HG03175 (cell line): Measurements from ENCODE around the gene HAUS5.
A peak's percentile ranks its signal among the peaks of the same experiment; 100 is the strongest.
"Not testable (repeated sequence)": the region's sequence is repeated elsewhere in the genome, so short reads cannot be mapped to it uniquely, and the experiment has no call there.

Experiments used
- ATAC-seq: cut with Tn5 transposase; IDR thresholded peaks from one replicate; pipeline ENCODE4 v1.9.1; 2021; ENCODE audit warnings: mild to moderate bottlenecking, moderate library complexity; ENCODE audit not compliant: unreplicated experiment

Gene HAUS5, protein sequence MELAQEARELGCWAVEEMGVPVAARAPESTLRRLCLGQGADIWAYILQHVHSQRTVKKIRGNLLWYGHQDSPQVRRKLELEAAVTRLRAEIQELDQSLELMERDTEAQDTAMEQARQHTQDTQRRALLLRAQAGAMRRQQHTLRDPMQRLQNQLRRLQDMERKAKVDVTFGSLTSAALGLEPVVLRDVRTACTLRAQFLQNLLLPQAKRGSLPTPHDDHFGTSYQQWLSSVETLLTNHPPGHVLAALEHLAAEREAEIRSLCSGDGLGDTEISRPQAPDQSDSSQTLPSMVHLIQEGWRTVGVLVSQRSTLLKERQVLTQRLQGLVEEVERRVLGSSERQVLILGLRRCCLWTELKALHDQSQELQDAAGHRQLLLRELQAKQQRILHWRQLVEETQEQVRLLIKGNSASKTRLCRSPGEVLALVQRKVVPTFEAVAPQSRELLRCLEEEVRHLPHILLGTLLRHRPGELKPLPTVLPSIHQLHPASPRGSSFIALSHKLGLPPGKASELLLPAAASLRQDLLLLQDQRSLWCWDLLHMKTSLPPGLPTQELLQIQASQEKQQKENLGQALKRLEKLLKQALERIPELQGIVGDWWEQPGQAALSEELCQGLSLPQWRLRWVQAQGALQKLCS

DNA sequence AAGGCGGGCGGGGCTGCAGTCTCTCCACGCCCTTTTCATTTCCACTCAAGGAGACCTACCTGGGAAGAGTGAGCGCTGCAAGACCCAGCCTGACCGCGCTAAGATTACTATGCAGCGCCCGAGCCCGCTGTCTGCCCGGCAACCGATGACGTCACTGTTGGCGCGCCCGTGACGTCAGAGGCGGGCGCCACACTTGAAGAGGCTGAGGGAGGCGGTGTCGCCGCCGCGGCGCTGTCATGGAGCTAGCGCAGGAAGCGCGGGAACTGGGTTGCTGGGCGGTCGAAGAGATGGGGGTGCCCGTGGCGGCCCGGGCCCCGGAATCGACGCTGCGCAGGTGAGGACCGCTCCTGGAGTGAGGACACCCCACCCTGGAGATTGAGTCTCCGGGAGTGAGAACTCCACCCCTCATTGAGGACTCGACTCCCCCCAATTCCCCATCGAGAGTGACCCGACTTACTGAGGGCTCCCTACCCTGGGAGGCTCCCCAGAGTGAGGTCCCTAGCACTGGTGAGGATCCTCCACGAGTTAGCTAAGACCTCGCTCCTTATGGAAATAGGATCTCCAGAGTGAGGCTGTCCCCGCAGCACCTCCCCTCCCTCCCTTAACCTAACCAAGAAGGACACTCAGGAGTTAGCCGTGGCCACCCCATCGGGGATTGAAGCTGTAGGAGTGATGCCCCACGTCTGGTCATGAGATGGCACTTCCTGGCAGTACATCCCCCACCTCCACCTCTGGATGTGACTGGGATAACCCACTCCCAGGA, at the start of gene HAUS5:
HAUS5 (plus strand) TSS at position 177 of the 763 bp plus-strand sequence; CDS start at position 237, 60 bp downstream.
- peak; percentile 80 for ATAC-seq

DNA sequence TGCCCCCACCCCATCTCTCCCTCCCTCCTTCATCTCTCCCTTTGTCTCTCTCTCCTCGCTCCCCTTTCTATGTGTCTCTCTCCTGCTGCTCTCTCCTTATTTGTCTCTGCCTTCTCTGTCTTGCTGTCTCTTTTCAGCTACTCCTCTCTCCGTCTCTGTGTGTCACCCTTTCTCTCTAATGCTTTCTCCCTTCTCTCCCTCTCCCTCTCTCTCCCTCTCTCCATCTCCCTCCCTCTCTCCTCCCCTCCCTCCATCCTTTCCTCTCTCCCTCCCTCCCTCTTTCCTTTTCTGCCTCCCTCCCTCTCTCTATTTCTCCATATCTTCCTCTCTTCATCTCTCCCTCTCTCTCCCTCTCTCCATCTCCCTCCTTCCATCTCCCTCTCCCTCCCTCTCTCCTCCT, 49.8 kb upstream of the HAUS5 start:
- no peak for ATAC-seq

DNA sequence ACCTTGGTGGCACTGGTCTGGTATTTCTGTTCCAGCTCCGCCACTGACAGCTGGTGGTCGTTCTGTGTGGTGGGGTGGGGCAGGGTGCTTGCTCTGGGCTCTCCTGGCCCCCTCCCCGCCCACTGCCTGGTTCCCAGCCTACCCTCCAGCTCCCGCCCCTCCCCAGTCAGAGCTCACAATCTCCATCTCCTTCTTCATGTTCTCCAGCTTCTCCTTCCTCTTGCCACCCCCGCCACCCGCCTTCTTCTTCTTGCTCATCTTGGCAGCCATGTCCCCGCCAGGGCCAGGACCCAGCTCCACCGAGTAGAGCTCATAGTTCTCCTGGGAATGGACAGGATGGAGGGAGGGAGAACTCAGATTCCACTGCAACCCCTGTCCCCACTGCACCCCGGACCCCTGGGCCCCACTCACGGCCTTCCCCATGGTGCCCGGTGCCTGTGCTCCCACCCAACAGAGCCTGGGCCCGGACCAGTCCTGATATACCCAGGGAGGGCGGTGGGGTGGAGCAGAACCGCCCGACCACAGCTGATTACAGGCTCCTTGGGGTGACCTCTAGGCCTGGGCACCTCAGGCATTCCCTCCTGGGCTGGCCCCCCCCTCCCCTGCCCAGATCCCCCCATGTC, 49.2 kb upstream of the HAUS5 start, which contains the start of gene ATP4A:
ATP4A (minus strand) TSS at position 452 of the 623 bp plus-strand sequence; CDS start at position 423, 29 bp downstream.
- no peak for ATAC-seq

DNA sequence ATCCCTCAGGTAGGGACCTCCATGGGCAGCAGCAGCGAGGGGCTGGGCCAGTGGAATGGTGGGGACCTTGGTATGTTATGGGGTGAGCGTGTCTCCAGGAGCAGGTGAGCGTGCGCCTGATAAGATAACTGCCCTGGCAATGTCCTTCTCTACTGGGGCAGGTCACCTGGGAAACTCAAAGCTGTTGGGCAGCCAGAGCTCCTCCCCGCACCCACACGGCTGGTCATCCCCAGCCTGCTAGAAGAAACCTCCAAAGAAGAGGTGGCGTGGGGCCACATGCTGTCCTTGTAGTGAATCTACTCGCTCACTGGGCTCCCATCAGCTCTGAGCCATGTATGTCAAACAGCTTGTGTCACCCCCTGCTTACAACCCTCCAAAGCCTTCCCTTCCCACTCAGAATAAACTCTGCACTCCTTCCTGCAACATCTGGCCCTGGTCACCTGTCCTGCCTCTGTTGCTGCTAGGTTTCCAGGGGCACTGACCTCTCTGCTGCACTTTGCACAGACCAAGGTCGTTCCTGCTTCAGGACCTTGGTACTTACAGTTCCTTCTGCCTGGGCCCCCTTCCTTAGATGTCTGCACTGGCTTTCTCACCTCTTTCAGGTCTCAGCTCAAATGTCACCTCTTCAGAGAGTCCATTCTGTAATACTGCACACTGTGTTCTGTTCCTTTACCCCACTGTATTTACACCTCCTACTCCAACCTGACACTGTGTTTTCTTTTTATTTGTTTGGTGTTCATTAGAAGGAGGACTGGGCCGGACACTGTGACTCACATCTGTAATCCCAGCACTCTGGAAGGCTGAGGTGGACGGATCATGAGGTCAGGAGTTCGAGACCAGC, 47.3 kb upstream of the HAUS5 start:
- no peak for ATAC-seq

DNA sequence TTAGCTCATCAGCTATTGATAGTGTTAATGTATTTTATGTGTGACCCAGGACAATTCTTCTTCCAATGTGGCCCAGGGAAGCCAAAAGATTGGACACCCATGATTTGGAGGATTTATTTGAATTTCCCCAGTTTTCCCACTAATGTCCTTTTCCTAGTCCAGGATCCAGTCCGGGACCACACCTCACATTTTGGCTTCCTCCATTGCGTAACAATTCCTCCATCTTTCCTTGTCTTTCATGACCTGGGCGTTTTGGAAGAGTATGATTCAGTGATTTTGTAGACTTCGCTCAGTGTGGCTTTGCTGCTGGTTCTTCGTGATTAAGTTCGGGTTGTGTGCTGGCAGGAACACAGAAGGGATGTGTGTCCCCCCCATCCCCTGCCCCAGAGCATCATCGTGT, 45.8 kb upstream of the HAUS5 start:
- ATAC-seq, result no peak

DNA sequence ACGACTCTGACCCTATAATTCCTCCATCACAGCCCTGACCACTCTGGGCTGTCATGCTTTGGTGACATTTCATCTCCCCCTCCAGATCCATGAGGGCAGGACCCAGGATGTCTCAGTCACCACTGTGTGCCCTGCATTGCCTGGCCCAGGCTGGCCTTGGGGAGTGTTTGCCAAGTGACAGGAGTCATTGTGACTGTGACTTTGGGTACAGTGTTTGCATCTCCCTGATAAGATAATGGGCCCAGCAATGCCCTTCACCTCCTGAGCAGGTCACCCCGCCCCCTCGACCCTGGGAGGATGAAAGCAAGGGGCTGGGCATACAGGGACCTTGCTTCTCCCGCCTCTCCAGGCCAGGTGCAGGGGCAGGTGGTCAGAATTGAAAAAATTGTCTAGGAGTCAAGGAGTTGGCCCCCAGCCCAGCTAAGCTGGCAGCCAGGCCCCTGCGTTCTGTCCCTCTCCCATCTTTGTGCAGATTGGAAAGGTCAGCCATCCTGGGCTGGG, 43.2 kb upstream of the HAUS5 start:
- no peak for ATAC-seq

DNA sequence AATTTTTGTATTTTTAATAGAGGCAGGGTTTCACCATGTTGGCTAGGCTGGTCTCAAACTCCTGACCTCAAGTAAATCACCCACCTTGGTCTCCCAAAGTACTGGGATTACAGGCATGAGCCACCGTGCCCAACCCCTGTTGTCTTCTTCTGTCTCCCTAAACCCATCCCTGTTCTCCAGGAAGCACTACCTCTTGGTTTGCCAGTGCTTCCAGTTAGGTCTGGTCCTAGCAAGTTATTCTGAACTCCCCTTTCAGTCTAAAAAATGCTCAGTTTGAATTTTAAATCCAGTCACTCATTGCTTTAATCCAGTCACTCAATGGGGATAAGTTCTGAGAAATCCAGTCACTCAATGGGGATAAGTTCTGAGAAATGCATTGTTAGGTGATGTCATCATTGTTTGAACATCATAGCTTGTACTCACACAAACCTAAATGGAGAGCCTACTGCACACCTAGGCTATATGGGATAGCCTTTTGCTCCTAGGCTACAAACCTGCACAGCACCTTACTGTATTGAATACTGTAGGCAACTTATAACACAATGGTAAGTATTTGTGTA, 41.0 kb upstream of the HAUS5 start:
- ATAC-seq, result no peak

DNA sequence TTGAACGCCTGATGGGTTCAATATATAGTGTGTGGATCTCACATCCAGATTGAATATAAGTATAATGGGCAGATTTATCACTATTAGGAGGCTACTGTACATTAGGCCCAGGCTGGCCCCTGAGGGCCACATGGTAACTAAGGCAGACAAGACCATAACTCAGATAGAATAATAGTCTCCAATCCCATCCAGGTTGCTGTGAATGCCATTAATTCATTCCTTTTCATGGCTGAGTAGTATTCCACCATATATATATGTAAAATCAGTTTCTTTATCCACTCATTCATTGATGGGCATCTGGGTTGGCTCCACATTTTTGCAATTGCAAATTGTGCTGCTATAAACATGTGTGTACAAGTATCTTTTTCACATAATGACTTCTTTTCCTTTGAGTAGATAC, 34.6 kb upstream of the HAUS5 start:
- no peak for ATAC-seq

DNA sequence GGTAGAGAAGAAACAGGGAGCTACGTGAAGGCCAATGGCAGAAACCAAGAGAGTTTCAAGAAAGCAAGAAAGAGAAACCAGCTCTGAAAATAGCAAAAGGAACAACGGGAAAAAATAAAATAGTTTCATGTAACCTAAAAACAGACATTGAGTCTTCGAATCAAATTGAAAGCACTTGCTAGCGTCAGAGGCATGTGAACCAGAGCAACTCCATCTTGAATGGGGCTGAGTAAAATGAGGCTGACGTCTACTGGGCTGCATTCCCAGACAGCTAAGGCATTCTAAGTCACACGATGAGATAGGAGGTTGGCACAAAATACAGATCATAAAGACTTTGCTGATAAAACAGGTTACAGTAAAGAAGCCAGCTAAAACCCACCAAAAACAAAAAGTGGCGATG, 33.8 kb upstream of the HAUS5 start:
- no peak for ATAC-seq

DNA sequence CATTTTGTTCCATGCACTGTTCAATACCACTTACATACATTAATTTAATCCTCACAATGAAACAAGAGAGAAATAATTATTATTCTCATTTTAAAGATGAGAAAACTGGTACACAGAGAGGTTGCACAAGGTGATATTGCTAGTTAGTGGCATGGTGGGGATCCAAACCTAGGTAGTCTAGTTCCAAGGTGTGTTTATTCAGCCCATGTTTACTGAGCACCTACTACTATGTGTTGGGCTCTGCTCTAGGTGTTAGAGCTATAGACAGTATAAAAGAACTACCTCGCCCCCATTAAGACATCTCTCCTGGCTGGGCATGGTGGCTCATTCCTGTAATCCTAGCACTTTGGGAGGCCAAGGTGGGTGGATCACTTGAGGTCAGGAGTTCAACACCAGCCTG, 29.8 kb upstream of the HAUS5 start:
- no peak for ATAC-seq

DNA sequence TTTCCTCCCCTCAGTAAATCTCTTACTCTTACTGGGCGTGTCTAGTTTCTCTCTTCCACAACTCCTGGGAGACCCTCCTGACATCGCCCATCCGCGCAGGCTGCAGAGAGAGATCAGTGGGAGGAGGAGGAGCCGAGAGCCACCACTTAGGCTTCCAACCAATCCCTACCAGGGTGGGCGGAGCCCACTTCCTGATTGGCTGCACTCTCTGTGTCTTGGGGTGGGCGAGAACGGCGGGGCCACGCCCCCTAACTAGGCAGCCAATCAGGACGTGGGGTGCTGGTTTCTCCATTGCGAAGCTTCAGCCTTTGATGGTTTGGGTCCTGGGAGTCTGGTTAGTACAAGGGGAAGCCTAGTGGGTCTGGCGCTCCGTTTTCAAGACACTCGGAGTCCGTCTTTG, 26.7 kb upstream of the HAUS5 start, which contains the start of gene PMIS2:
PMIS2 (plus strand) TSS at position 326 of the 400 bp plus-strand sequence. CDS start 87 bp downstream, outside the sequence.
- no peak for ATAC-seq

DNA sequence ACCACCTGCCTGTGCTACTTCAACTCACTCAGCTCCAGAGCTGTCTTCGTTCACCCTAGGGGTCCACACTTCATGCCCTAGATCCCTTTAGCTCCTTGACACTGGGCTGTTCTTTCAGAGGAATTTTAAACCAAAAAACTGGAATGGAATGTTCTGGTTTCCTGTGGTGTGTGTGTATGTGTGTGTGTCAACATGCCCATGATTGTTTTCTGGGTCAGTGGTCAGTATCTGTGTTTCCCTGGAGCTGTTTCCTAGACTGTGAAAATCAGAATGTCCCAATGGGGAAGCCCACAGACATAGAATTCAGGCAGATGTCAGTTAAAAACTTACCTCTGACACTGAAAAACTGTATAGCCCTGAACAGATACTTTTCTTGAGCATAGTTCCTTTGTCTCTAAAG, 25.2 kb upstream of the HAUS5 start:
- ATAC-seq, result no peak

DNA sequence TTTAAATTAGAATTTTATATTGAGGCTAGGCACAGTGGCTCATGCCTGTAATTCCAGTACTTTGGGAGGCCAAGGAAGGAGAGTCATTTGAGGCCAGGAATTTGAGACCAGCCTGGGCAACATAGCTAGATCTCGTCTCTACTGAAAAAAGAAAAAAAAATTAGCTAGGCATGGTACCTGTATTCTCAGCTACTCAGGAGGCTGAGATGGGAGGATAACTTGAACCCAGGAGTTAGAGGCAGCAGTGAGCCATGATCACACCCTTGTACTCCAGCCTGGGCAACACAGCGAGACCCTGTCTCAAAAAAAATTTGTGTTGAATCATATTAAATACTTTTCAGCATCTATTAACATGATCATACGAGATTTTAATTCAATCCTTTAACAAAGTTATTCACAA, 21.7 kb upstream of the HAUS5 start:
- no peak for ATAC-seq

DNA sequence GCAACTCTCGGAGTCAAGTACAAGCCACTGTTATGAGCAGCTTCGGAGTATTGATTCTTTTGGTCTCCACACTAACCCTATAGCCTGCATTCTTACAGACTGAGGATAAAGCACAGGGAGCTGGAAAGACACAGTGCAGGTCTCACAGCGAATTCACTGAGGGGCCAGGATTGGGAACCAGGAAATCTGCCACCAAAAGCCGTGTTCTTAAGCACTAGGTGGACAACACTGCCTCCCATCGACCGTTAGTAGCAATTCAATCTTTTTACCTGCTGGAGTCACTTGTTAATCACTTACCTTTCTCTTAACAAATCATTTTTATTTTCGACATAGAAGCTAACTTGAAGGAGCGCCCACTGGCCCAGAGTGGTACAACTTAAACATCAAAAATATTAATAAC, 20.3 kb upstream of the HAUS5 start:
- ATAC-seq, result no peak

DNA sequence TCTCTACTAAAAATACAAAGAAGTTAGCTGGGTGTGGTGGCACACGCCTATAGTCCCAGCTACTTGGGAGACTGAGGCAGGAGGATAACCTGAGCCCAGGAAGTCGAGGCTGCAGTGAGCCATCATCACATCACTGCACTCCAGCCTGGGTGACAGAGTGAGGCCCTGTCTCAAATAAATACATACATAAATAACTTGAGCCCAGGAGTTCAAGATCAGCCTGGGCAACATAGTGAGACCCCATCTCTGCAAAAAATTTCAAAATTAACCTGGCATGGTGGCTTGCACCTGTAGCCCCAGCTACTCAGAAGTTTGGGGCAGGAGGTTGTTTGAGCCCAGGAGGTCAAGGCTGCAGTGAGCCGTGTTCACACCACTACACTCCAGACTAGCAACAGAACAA, 17.5 kb upstream of the HAUS5 start:
- not testable (repeated sequence) for ATAC-seq

DNA sequence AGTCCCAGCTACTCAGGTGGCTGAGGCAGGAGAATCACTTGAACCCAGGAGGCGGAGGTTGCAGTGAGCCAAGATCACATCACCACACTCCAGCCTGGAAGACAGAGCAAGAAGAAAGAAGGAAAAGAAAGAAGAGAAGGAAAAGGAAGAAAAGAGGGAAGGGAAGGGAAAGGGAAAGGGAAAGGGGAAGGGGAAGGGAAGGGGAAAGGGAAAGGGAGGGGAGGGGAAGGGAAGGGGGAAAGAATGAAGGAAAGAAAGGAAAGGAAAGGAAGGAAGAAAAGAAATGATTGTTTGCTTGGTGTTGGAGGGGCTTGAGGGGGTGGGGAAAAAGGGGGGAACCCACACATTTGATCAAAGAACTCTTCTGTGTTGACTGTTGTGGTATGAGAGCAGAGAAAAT, 16.6 kb upstream of the HAUS5 start:
- no peak for ATAC-seq

DNA sequence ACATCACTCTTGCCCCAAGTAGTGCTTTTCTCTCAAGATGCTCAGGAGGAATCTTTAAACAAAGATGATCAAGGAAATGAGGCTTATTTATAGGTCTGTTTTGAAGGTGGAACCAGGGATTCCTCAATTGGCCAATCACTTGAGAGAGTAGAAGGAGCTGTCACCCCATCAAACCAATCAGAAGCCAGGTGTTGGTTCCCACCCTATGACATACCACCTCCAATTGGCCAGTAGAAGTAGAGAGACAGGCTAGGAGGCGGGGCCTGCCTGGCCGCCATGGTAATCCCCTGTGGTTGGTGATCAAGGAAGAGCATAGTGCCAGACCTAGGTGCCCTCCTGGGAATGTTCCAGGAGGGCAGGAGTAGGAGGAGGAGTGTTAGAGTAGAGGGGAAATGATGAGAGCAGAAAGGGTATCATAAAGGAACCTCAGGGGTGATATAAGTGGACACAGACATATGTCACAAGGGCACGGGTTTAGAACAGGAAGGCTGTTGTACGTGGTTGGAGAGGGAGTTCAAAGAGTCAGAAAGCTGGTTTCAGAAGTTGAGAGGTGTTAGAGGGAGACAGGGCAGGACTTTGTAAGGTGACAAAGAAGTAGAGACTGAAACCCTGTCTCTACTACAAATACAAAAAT, 16.1 kb upstream of the HAUS5 start:
- ATAC-seq, result peak; percentile 72

DNA sequence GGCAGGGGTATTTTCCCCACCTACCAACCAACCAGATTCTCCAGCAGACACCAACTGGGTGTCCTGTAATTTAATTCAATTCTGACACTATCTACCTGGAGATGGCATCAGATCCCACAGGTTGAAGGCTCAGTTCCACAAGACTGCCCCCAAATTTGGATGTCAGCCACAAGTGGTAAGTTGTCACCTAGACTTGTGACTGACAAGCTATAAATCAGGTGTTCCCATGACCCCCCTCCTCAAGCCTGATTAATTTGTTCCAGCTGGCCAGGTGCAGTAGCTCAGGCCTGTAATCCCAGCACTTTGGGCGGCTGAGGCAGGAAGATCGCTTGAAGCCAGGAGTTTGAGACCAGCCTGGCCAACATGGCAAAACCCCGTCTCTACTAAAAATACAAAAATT, 10.6 kb upstream of the HAUS5 start:
- ATAC-seq, result no peak

DNA sequence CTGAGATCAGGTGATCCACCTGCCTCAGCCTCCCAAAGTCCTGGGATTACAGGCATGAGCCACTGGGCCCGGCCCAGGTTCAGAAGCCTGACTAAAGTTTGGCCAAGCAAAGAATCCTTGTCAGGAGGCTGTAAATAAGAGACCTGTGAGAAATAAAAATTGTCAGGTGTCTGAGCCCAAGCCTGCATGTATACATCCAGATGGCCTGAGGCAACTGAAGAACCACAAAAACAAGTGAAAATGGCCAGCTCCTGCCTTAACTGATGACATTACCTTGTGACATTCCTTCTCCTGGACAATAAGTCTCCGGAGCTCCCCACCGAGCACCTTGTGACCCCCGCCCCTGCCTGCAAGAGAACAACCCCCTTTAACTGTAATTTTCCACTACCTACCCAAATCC, 8.1 kb upstream of the HAUS5 start:
- not testable (repeated sequence) for ATAC-seq
